ELR (cell line): Measurements from ENCODE around the gene CABP7.

Source experiments
- DNase-seq: peaks from one replicate; pipeline ENCODE4 v3.0.0-alpha.2; 2015; ENCODE audit warnings: low read depth

The CABP7 gene

GRCh38 chr22:29723766-29724165, 4.0 kb downstream of the CABP7 start:
- DNase-seq: no peak

- no peak for DNase-seq
Observed at GRCh38 chr22:29724843-29725242, 5.0 kb downstream of the CABP7 start.

- no peak for DNase-seq
Observed at GRCh38 chr22:29726106-29726505, 6.3 kb downstream of the CABP7 start.

- DNase-seq: peak; percentile 42
Observed at GRCh38 chr22:29726512-29727130, 6.8 kb downstream of the CABP7 start.

- DNase-seq: peak; percentile 65
Observed at GRCh38 chr22:29727131-29727523, 7.3 kb downstream of the CABP7 start.

- DNase-seq: no peak
Observed at GRCh38 chr22:29729161-29729560, 9.4 kb downstream of the CABP7 start.

GRCh38 chr22:29731058-29731850, 11.5 kb downstream of the CABP7 start:
- DNase-seq: no peak

GRCh38 chr22:29732883-29733282, 13.1 kb downstream of the CABP7 start:
- no peak for DNase-seq

GRCh38 chr22:29733362-29734201, 13.8 kb downstream of the CABP7 start:
- no peak for DNase-seq

GRCh38 chr22:29734406-29734805, 14.6 kb downstream of the CABP7 start:
- no peak for DNase-seq

GRCh38 chr22:29734838-29735237, 15.0 kb downstream of the CABP7 start:
- DNase-seq: no peak

GRCh38 chr22:29735416-29735815, 15.6 kb downstream of the CABP7 start:
- DNase-seq: no peak

GRCh38 chr22:29737251-29738117, 17.7 kb downstream of the CABP7 start:
- DNase-seq: no peak

GRCh38 chr22:29738118-29738815, 18.5 kb downstream of the CABP7 start:
- DNase-seq: no peak

- DNase-seq: no peak
Observed at GRCh38 chr22:29739346-29739875, 19.6 kb downstream of the CABP7 start.

GRCh38 chr22:29740216-29740615, 20.4 kb downstream of the CABP7 start:
- no peak for DNase-seq

GRCh38 chr22:29741926-29742325, 22.1 kb downstream of the CABP7 start:
- DNase-seq: no peak

GRCh38 chr22:29742326-29742725, 22.5 kb downstream of the CABP7 start:
- no peak for DNase-seq

- no peak for DNase-seq
Observed at GRCh38 chr22:29744902-29745301, 25.1 kb downstream of the CABP7 start.

- DNase-seq: no peak
Observed at GRCh38 chr22:29747832-29748231, 28.0 kb downstream of the CABP7 start.
